Fibroblast of lung (primary cell): Measurements from ENCODE around the gene UNC45B. TPM values are rescaled to one million over a fixed set of nuclear protein-coding genes. Genes with fewer than 3 reads are reported as not detected.
"Not testable (repeated sequence)": the region's sequence is repeated elsewhere in the genome, so short reads cannot be mapped to it uniquely, and the experiment has no call there.

Experiments used
- DNase-seq, 2 donors: peaks; one replicate each; pipeline versions ENCODE4 v3.0.0 to v3.0.0-alpha.2; 2010; ENCODE audit warnings: low read depth in 2 of 2
- H2AFZ ChIP-seq: 2 replicates; pipeline ENCODE4 v1.5.1; 2012; ENCODE audit warnings: low read length, control low read depth, inconsistent platforms
- H3K27ac ChIP-seq: 2 replicates; pipeline ENCODE4 v1.5.1; 2011; ENCODE audit warnings: low read length, control low read depth; ENCODE audit not compliant: insufficient read depth
- H3K27me3 ChIP-seq: 2 replicates; pipeline ENCODE4 v1.5.1; 2011; ENCODE audit warnings: mild to moderate bottlenecking, low read length; ENCODE audit not compliant: control insufficient read depth, insufficient read depth
- H3K36me3 ChIP-seq: 2 replicates; pipeline ENCODE4 v1.5.1; 2011; ENCODE audit warnings: low read length; ENCODE audit not compliant: control insufficient read depth, insufficient read depth
- H3K4me1 ChIP-seq: 2 replicates; pipeline ENCODE4 v1.5.1; 2011; ENCODE audit warnings: low read length; ENCODE audit not compliant: control insufficient read depth, insufficient read depth; ENCODE audit errors: extremely low read depth
- H3K4me2 ChIP-seq: 2 replicates; pipeline ENCODE4 v1.5.1; 2011; ENCODE audit warnings: low read length, control low read depth; ENCODE audit not compliant: insufficient read depth; ENCODE audit errors: extremely low read depth
- H3K4me3 ChIP-seq, 4 experiments: fragments of 200-600 bp in 1 of 4; sonication (generic) in 1 of 4; replicated peaks in 1 of 4; 2 replicates each; pipeline ENCODE4 v1.5.1; 2011 to 2016; ENCODE audit warnings: low read length in 4 of 4, low read depth in 3 of 4, mild to moderate bottlenecking in 3 of 4, control low read depth in 2 of 4, inconsistent platforms in 1 of 4, mixed read lengths in 1 of 4; ENCODE audit not compliant: insufficient read depth in 1 of 4; ENCODE audit errors: control extremely low read depth in 1 of 4
- H3K79me2 ChIP-seq: 2 replicates; pipeline ENCODE4 v1.5.1; 2012; ENCODE audit warnings: mild to moderate bottlenecking, low read length, inconsistent platforms; ENCODE audit not compliant: control insufficient read depth, insufficient read depth
- H3K9ac ChIP-seq: 2 replicates; pipeline ENCODE4 v1.5.1; 2011; ENCODE audit warnings: mild to moderate bottlenecking, low read length, control low read depth; ENCODE audit not compliant: insufficient read depth
- H3K9me3 ChIP-seq: 2 replicates; pipeline ENCODE4 v1.5.1; 2012; ENCODE audit warnings: low read depth, low read length; ENCODE audit not compliant: control insufficient read depth, insufficient read depth
- H4K20me1 ChIP-seq: 2 replicates; pipeline ENCODE4 v1.5.1; 2011; ENCODE audit warnings: low read length; ENCODE audit not compliant: control insufficient read depth, insufficient read depth; ENCODE audit errors: extremely low read depth
- CTCF ChIP-seq, 2 donors: IDR thresholded peaks in 1 of 2; conservative IDR thresholded peaks in 1 of 2; 1 replicate in 1 of 2; 2 replicates in 1 of 2; pipeline ENCODE4 v1.5.1; 2011 to 2012; ENCODE audit warnings: low read length in 2 of 2, control low read depth in 1 of 2, inconsistent platforms in 1 of 2, low read depth in 1 of 2, mild to moderate bottlenecking in 1 of 2
- EZH2 ChIP-seq: IDR thresholded peaks from 2 replicates; pipeline ENCODE4 v1.5.1; 2012; ENCODE audit warnings: low read length, control low read depth, mild to moderate bottlenecking; ENCODE audit errors: missing control alignments
- polyA plus RNA-seq, 2 donors: library from polyadenylated mRNA; depleted of rRNA in 1 of 2; stranded (reverse) in 1 of 2; unstranded in 1 of 2; fragments of >200 nt; gene quantifications; 2 replicates each; pipeline ENCODE4 v1.2.1, GENCODE V29; 2011 to 2012; ENCODE audit warnings: missing spikeins in 1 of 2
- total RNA-seq: library from RNA; depleted of rRNA; stranded (reverse); fragments of >200 nt; gene quantifications from 2 replicates; pipeline ENCODE4 v1.2.1, GENCODE V29; 2014

The UNC45B gene
- total and polyA plus RNA-seq, 2 donors (not counting 1 experiment from before 2014, with no cell fraction given): not detected

GRCh38 chr17:35174835-35175334, 27.3 kb downstream of the UNC45B start:
- no peaks in the 10 kb centered on the region for H3K79me2 ChIP-seq
- peaks cover 5% of the 10 kb centered on the region for H3K27me3 ChIP-seq
- TF ChIP-seq EZH2: no peak
- TF ChIP-seq CTCF (conservative IDR thresholded peaks at IDR 0.05 in 1 of 2, IDR thresholded peaks at IDR 0.05 in 1 of 2; ENCODE audit: low read depth in 1 of 2, low read length in 2 of 2): no peak
- H2AFZ ChIP-seq: no peak overlapping the region
- H3K4me2 ChIP-seq: no peak overlapping the region
- no peak for DNase-seq
- no peaks in the 10 kb centered on the region for H4K20me1 ChIP-seq
- H3K9ac ChIP-seq: no peak overlapping the region
- no peaks in the 10 kb centered on the region for H3K36me3 ChIP-seq
- H3K4me1 ChIP-seq: no peaks in the 10 kb centered on the region
- H3K9me3 ChIP-seq: no peaks in the 10 kb centered on the region
- H3K27ac ChIP-seq: no peak overlapping the region
- no peak overlapping the region for H3K4me3 ChIP-seq

DNA sequence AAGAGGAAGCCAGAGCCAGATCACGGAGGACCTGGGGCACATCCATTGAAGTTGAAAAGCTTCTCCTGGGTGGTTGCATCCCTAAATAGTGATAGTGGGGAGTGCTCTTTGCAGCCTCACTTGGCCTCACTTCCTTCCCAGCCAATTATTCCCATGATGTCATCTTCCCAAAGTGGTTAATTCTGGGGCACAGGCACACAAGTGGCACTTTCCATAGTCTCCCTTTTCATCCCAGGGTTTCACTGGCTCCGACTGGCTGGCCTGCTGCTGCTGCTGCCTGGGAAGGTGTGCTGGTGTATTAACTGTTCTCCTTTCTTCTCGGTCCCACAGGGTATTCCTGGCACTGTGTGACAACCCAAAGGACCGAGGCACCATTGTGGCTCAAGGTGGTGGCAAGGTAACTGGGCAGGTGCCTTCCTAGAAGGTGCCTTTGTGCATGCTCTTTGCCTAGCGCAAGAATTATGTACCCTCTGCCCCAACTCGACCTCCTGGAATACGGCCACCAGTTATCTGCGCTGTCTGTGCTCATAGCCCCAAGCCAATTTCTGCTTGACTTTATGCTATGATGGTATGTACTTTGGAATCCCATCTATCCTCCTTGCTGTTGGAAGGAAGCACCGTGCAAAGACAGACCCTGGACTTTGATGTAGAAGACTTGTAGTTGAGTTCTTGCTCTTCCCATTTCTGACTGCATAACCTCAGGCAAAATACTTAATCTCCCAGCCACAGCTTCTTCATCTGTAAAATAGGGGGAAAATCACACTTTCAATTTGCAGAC, 28.2 kb downstream of the UNC45B start:
- Histone ChIP-seq H2AFZ (no peak overlapping the region), H3K36me3 (no peaks in the 10 kb centered on the region), H3K4me1 (no peaks in the 10 kb centered on the region), H4K20me1 (no peaks in the 10 kb centered on the region), H3K4me3 (no peak overlapping the region), H3K27ac (no peak overlapping the region), H3K79me2 (no peaks in the 10 kb centered on the region), H3K9me3 (no peaks in the 10 kb centered on the region), H3K9ac (no peak overlapping the region), H3K4me2 (no peak overlapping the region), H3K27me3 (peaks cover 5% of the 10 kb centered on the region)
- TF ChIP-seq CTCF (conservative IDR thresholded peaks at IDR 0.05 in 1 of 2, IDR thresholded peaks at IDR 0.05 in 1 of 2; ENCODE audit: low read depth in 1 of 2, low read length in 2 of 2) (no peak), EZH2 (no peak)
- DNase-seq: no peak

GRCh38 chr17:35176897-35177296, 29.3 kb downstream of the UNC45B start:
- Histone ChIP-seq H3K36me3 (no peaks in the 10 kb centered on the region), H3K79me2 (no peaks in the 10 kb centered on the region), H3K4me2 (no peak overlapping the region), H3K27ac (no peak overlapping the region), H3K9ac (no peak overlapping the region), H2AFZ (no peak overlapping the region), H3K9me3 (no peaks in the 10 kb centered on the region), H3K27me3 (peaks cover 5% of the 10 kb centered on the region), H3K4me3 (no peak overlapping the region), H4K20me1 (no peaks in the 10 kb centered on the region), H3K4me1 (no peaks in the 10 kb centered on the region)
- TF ChIP-seq EZH2 (no peak), CTCF (conservative IDR thresholded peaks at IDR 0.05 in 1 of 2, IDR thresholded peaks at IDR 0.05 in 1 of 2; ENCODE audit: low read depth in 1 of 2, low read length in 2 of 2) (no peak)
- DNase-seq: no peak

DNA sequence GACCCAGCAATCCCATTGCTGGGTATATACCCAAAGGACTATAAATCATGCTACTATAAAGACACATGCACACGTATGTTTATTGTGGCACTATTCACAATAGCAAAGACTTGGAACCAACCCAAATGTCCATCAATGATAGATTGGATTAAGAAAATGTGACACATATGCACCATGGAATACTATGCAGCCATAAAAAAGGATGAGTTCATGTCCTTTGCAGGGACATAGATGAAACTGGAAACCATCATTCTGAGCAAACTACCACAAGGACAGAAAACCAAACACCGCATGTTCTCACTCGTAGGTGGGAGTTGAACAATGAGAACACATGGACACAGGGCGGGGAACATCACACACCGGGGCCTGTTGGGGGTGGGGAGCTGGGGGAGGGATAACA, 31.8 kb downstream of the UNC45B start:
- H3K4me1 ChIP-seq, H4K20me1 ChIP-seq, H3K4me2 ChIP-seq, H3K27ac ChIP-seq, H3K9me3 ChIP-seq, H3K36me3 ChIP-seq, H3K4me3 ChIP-seq, H3K9ac ChIP-seq, H2AFZ ChIP-seq, H3K79me2 ChIP-seq, H3K27me3 ChIP-seq, DNase-seq: not testable (repeated sequence)
